ENCODE results near the gene PPARGC1A. TPM values are rescaled to one million over a fixed set of nuclear protein-coding genes. Genes with fewer than 3 reads are reported as not detected.

PPARGC1A gene
- total RNA-seq, 1 experiment from 2014 or later = 1.9 TPM

- TF ChIP-seq RORB (CRISPR knock-in tag; IDR thresholded peaks at IDR 0.05) (no peak), OVOL2 (CRISPR knock-in tag; IDR thresholded peaks at IDR 0.05; ENCODE audit: borderline replicate concordance) (no peak)
Measured at GRCh38 chr4:23938796-23939195, 48.9 kb upstream of the PPARGC1A start (continued).

GRCh38 chr4:23937173-23937572 is 47.3 kb upstream of the PPARGC1A start:
- CTCF ChIA-PET = no interaction called here
- Mint-ChIP-seq H3K4me3 (no peak overlapping the region), H3K27me3 (ENCODE audit: low read depth) (no peaks in the 10 kb centered on the region), H3K9me3 (peaks cover 5% of the 10 kb centered on the region), H3K36me3 (peaks cover 3% of the 10 kb centered on the region; the same call in 1 of the 2 replicates), H3K4me1 (peaks cover 38% of the 10 kb centered on the region), H3K27ac (no peak overlapping the region)
- TF ChIP-seq HMGA2 (CRISPR knock-in tag; IDR thresholded peaks at IDR 0.05) (peak; percentile 80), IRF2 (CRISPR knock-in tag; IDR thresholded peaks at IDR 0.05; ENCODE audit: borderline replicate concordance, low read depth) (no peak)
- ATAC-seq (no peak), DNase-seq (ENCODE audit: low spot score) (no peak)
- POLR2A ChIA-PET = no interaction called here

DNA sequence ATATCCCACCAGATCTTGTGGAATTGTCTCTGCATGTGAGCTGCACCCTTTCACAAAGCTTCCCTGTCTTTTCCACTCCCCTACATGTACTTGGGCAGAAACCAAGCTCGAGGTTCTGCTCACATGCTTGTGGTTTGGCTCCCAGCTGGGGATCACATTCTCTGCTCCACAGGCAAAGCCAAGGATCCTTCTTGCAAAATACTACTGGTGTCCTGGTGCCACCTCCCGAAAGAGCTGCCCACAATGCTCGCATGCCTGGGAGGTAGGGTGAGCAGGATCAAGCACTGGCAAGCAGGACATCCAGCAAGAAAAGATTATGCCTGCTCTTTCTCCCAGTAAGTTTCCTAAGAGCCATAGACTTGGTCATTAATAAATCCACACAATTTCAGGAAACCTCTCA is 45.1 kb upstream of the PPARGC1A start:
- Mint-ChIP-seq H3K27ac (peak overlapping the region; percentile 64; the same call in 1 of the 2 replicates), H3K4me3 (no peak overlapping the region), H3K9me3 (peaks cover 5% of the 10 kb centered on the region), H3K36me3 (peaks cover 3% of the 10 kb centered on the region; the same call in 1 of the 2 replicates), H3K27me3 (ENCODE audit: low read depth) (peaks cover 3% of the 10 kb centered on the region; the same call in 1 of the 2 replicates), H3K4me1 (peaks cover 60% of the 10 kb centered on the region)
- DNase-seq (ENCODE audit: low spot score) (no peak), ATAC-seq (peak; percentile 2; the same call in 1 of the 2 replicates)
- ChIA-PET CTCF (interaction anchor here (0.7 to 1.4 kb wide), 7 partner anchors 13 to 771 kb away, joined by 3 to 6 read pairs (median 3); no protein-coding TSS in a partner anchor), POLR2A (no interaction called here)
- TF ChIP-seq ZNF281 (CRISPR knock-in tag; IDR thresholded peaks at IDR 0.05) (no peak), ZNF423 (CRISPR knock-in tag; IDR thresholded peaks at IDR 0.05) (0 out of 2 replicates have a peak, but pooled peaks have one; percentile 8), ESRRA (CRISPR knock-in tag; IDR thresholded peaks at IDR 0.05; ENCODE audit: borderline replicate concordance) (no peak)

DNA sequence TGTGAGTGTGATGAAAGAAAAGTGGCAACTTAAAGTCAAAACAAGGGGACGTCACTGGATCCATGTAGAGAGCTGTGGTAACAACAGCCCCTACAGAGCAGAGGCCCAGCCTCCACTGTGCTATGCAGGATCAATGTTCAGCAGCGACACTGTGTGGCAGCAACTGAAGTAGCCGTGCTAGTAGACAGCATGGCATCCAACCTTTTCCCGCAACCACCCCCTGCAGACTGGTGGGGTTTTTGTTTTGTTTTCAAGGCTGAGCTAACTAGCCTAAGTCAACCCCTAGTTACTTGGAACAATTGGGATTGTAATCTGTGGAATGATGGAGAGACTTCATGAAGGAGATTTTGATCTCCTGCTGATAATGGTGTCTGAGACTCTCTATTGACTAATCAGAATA is 44.4 kb upstream of the PPARGC1A start:
- peak overlapping the region; percentile 11; the same call in 1 of the 2 replicates for H3K27ac Mint-ChIP-seq
- TF ChIP-seq, protein P1, sequence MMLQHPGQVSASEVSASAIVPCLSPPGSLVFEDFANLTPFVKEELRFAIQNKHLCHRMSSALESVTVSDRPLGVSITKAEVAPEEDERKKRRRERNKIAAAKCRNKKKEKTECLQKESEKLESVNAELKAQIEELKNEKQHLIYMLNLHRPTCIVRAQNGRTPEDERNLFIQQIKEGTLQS (CRISPR knock-in tag; conservative IDR thresholded peaks at IDR 0.05) = no peak
- TF ChIP-seq, protein P2, sequence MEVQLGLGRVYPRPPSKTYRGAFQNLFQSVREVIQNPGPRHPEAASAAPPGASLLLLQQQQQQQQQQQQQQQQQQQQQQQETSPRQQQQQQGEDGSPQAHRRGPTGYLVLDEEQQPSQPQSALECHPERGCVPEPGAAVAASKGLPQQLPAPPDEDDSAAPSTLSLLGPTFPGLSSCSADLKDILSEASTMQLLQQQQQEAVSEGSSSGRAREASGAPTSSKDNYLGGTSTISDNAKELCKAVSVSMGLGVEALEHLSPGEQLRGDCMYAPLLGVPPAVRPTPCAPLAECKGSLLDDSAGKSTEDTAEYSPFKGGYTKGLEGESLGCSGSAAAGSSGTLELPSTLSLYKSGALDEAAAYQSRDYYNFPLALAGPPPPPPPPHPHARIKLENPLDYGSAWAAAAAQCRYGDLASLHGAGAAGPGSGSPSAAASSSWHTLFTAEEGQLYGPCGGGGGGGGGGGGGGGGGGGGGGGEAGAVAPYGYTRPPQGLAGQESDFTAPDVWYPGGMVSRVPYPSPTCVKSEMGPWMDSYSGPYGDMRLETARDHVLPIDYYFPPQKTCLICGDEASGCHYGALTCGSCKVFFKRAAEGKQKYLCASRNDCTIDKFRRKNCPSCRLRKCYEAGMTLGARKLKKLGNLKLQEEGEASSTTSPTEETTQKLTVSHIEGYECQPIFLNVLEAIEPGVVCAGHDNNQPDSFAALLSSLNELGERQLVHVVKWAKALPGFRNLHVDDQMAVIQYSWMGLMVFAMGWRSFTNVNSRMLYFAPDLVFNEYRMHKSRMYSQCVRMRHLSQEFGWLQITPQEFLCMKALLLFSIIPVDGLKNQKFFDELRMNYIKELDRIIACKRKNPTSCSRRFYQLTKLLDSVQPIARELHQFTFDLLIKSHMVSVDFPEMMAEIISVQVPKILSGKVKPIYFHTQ (CRISPR knock-in tag; IDR thresholded peaks at IDR 0.05) = peak; percentile 24; the same call in 1 of the 2 replicates
- peaks cover 67% of the 10 kb centered on the region for H3K4me1 Mint-ChIP-seq
- DNase-seq (ENCODE audit: low spot score) (peak; percentile 44), ATAC-seq (peak; percentile 31)
- CTCF ChIA-PET = interaction anchor here (0.7 to 1.4 kb wide), 7 partner anchors 12 to 771 kb away, joined by 3 to 6 read pairs (median 3); no protein-coding TSS in a partner anchor
- H3K4me3 Mint-ChIP-seq = no peak overlapping the region
- H3K9me3 Mint-ChIP-seq = peaks cover 5% of the 10 kb centered on the region
- peaks cover 3% of the 10 kb centered on the region; the same call in 1 of the 2 replicates for H3K36me3 Mint-ChIP-seq
- peaks cover 3% of the 10 kb centered on the region; the same call in 1 of the 2 replicates for H3K27me3 Mint-ChIP-seq (ENCODE audit: low read depth)
- POLR2A ChIA-PET = no interaction called here

GRCh38 chr4:23932901-23933308 is 43.1 kb upstream of the PPARGC1A start:
- peaks cover 73% of the 10 kb centered on the region for H3K4me1 Mint-ChIP-seq
- peaks cover 5% of the 10 kb centered on the region for H3K9me3 Mint-ChIP-seq
- peak overlapping the region; percentile 81 for H3K27ac Mint-ChIP-seq
- peak; percentile 73 for ATAC-seq
- POLR2A ChIA-PET = no interaction called here
- peak; percentile 32 for DNase-seq (ENCODE audit: low spot score)
- H3K36me3 Mint-ChIP-seq = peaks cover 3% of the 10 kb centered on the region; the same call in 1 of the 2 replicates
- CTCF ChIA-PET = interaction anchor here (0.6 to 4.3 kb wide), 46 partner anchors 9 to 565 kb away, joined by 3 to 37 read pairs (median 4); partner anchors contain the start of gene PPARGC1A
- peak overlapping the region; percentile 34 for H3K4me3 Mint-ChIP-seq
- no peak for TF ChIP-seq JAZF1 (CRISPR knock-in tag; IDR thresholded peaks at IDR 0.05)
- H3K27me3 Mint-ChIP-seq (ENCODE audit: low read depth) = peaks cover 3% of the 10 kb centered on the region; the same call in 1 of the 2 replicates
